IPS DF 19.7 (cell line): ENCODE results near the gene POLR1C.
A peak's percentile ranks its signal among the peaks of the same experiment; 100 is the strongest.
"Not testable (repeated sequence)": the region's sequence is repeated elsewhere in the genome, so short reads cannot be mapped to it uniquely, and the experiment has no call there.

ENCODE experiments used
- DNase-seq: peaks from one replicate; pipeline ENCODE4 v3.0.0-alpha.2; 2013; ENCODE audit warnings: low read depth, low spot score

POLR1C gene

GRCh38 chr6:43516697-43517504 is at the start of gene POLR1C, which contains the start of gene YIPF3:
TSS of gene POLR1C (plus strand) at chr6:43517089. CDS start at chr6:43517110, 21 bp downstream.
TSS of gene YIPF3 (minus strand) at chr6:43516926. CDS start at chr6:43516807, 119 bp downstream.
- peak; percentile 90 for DNase-seq

DNA sequence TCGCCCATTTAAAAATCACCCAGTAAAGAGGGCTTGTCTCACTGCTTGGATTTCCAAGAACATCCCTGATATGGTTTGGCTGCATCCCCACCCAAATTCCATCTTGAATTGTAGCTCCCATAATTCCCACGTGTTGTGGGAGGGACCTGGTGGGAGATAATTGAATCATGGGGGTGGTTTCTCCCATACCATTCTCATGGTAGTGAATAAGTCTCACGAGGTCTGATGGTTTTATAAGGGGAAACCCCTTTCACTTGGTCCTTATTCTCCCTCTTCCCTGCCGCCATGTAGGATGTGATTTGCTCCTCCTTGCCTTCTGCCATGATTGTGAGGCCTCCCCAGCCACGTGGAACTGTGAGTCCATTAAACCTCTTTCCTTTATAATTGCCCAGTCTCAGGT is 49.6 kb upstream of the POLR1C start:
- DNase-seq: not testable (repeated sequence)

GRCh38 chr6:43467752-43468151 is 49.1 kb upstream of the POLR1C start:
- no peak for DNase-seq

- DNase-seq: no peak
These were observed 48.6 kb upstream of the POLR1C start for GRCh38 chr6:43468240-43468639.

GRCh38 chr6:43468748-43469681 is 47.9 kb upstream of the POLR1C start:
- no peak for DNase-seq

DNA sequence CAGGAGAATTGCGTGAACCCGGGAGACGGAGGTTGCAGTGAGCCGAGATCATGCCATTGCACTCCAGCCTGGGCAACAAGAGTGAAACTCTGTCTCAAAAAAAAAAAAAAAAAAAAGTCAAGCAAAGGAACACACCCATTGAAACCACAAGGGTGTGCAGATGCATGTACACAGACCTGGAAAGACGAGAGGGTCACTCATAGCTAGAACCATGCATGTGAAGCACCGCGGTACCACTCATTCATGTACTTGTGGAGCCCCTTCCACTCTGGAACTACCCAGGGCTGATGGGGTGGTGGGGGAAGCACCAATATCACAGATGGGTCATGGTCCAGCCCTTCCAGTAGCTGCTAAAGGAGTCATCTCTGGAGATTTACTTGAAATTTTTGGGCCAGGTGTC is 46.9 kb upstream of the POLR1C start:
- DNase-seq: no peak

- DNase-seq: no peak
These were observed 45.5 kb upstream of the POLR1C start for GRCh38 chr6:43471399-43471798.

- DNase-seq: no peak
These were observed 44.4 kb upstream of the POLR1C start for GRCh38 chr6:43472515-43472914.

DNA sequence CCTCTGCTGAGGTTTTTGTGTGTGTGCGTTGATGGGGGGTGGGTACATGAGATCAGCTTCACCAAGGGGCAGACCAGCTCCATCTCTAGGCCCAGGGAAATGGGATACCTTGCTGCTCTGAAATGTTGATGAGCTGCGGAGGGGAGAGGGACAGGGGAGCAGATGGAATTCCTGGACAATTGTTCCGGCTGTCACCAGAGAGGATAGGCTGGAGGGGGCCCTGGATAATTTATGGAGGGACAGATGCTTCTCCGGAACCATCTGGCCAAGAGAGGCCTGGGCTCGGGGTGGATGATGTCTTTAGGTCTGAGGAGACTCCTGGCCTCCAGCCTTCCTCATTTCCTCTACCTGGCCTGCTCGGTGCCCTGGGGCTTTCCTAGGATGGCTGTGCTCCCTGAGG is 41.4 kb upstream of the POLR1C start:
- DNase-seq: no peak

- DNase-seq: no peak
These were observed 40.1 kb upstream of the POLR1C start for GRCh38 chr6:43476746-43477145.

- peak; percentile 67 for DNase-seq
These were observed 39.5 kb upstream of the POLR1C start, which contains the start of gene TJAP1 for GRCh38 chr6:43477235-43478007. TSS of gene TJAP1 (plus strand) at chr6:43477570. CDS start at chr6:43499002, 21,432 bp downstream.

- DNase-seq: no peak
These were observed 38.9 kb upstream of the POLR1C start for GRCh38 chr6:43478008-43478372.

GRCh38 chr6:43481075-43481474 is 35.8 kb upstream of the POLR1C start:
- no peak for DNase-seq

GRCh38 chr6:43481591-43482236 is 35.2 kb upstream of the POLR1C start:
- no peak for DNase-seq

DNA sequence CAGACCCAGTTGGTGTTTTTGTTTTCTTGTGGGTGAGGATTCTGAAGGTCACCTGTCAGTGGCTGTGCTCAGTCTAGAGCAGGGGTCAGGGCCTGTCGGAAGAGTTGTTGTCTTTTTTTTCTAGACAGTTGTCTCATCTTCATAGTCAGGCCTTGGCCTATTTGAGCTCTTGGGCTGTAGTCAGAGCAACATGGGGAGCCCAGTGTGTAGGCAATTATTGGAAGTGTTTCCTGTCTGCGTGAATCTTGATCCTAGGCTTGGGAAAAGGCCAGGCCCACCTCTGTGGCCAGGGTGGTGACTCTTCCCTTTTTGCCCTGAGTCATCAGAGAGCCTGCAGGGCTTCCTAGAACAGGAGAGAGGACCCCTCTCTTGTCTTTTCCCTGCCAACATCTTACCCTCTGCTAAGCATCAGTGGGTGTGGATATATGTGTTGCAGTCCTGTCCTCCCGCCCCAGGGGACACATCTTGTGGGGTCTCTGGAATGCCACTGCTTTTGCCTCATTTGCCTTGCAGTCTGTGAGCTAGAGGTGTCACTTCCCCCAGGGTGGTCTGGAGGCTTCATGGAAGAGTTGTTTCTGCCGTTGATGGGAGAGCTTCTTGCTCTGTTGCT is 28.1 kb upstream of the POLR1C start:
- no peak for DNase-seq

- DNase-seq: no peak
These were observed 27.4 kb upstream of the POLR1C start for GRCh38 chr6:43489277-43490072.

- DNase-seq: no peak
These were observed 26.4 kb upstream of the POLR1C start for GRCh38 chr6:43490523-43490939.

DNA sequence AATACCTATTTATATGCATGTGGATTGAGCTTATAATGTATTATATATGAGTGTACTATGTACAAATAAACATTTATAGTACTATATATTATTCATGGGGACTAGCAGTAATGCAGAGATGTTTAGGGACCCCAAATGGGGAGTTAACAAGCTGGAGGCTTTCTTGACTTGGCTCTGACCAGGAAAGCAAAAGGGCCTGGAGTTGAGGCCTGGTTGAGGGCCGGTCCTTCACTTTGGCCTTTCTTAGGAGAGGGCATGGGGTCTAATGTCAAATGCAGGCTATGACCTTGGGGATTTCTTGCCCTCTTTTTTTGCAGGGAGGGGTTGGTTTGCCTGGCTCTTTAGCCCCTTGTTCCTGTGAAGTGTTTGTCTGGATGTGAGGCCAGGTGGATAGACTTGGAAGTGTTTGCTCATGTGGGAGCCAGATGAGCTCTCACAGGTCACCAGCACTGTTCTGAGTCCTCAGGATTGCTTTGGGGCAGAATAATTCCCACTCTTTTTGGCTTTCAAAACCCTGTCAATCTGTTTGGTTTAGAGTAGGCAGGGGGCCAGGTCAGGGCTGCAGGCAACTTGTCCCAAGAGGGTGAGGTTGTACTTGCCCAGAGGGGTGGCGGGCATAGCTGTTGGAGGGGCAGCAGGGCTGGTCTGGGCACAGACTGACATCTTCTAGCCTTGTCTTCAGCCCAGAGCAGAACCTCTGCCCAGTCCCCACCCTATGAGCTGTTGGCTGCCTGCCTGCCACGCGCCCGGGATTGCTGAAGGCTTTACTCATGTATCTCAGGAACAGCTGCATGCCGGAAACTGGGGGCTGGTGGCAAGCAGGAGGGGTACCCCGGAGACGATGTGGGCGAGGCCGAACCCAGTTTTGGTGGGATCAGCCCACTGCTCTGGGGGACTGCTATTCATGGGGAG is 24.9 kb upstream of the POLR1C start:
- DNase-seq: no peak

GRCh38 chr6:43492673-43493072 is 24.2 kb upstream of the POLR1C start:
- DNase-seq: no peak
